GM21576 (cell line): Measurements from ENCODE around the gene FASTKD1.
"Not testable (repeated sequence)": the region's sequence is repeated elsewhere in the genome, so short reads cannot be mapped to it uniquely, and the experiment has no call there.

Experiments
- ATAC-seq: cut with Tn5 transposase; IDR thresholded peaks from one replicate; pipeline ENCODE4 v1.9.1; 2021; ENCODE audit warnings: mild to moderate bottlenecking, moderate library complexity; ENCODE audit not compliant: unreplicated experiment

The FASTKD1 gene

DNA sequence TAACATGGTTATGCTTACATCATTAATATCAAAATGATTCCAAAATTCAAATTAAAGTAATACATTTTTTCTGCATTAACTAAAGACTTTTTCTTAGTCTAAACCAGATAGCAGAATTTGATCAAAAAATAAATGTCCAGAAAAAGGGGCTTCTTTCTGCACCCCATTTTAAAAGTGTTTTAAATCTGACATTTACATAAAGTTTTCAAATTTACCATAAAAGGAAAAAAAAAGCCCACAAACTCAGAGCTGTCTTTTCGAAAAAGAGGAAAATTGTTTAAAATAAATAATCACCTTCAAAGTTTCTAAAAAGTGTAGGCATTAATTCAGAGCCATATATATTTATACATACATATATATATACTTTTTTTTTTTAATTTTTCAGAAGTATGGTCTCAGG, 1.5 kb downstream of the FASTKD1 start:
- no peak for ATAC-seq

DNA sequence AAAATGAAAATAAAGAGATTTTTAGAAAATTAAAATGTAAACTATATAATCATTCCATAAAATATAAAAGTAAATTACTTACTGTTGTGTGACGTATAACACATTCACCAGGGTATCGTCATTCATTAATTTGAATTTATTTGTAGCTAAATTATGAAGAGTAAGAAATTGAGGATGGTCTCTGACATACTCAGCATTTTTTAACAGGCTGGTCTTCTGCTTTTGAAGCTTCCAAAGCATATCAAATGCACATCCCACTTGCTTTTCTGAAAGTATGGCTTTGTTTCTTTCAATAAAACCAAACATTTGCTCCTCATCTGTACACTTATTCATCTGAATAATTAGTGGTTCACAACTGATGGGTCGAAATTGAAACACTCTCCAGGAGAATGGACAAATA, 2.1 kb downstream of the FASTKD1 start:
- no peak for ATAC-seq

DNA sequence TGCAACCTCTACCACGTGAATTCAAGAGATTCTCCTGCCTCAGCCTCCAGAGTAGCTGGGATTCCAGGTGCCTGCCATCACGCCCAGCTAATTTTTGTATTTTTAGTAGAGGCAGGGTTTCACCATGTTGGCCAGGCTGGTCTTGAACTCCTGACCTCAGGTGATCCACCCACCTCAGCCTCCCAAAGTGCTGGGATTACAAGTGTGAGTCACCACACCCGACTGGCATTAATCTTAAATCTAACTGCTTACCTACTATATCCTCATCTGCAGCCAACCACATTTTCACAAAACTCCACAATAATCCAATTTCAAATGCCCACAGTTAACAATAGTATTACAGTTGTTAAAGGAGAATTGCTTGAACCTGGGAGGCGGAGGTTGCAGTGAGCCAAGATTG, 2.9 kb downstream of the FASTKD1 start:
- not testable (repeated sequence) for ATAC-seq

DNA sequence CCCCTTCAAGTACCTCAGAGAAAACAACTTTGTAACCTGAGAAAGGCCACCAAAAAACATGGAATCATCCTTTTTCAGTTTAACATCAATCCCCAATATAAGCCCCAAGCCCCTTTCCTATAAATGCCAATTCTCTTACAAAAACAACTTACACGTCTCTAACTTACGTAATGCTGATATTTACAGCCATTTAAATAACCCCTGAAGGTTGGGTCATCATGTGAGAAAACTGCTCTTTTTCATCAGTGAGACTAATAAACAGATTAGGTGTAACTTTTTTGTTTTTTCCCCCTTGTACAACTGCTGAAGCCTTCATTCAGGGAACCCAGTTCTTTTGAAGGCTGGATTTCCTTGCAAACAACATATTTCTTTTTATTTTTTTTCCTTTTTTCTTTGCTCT, 3.7 kb downstream of the FASTKD1 start:
- ATAC-seq, result no peak

DNA sequence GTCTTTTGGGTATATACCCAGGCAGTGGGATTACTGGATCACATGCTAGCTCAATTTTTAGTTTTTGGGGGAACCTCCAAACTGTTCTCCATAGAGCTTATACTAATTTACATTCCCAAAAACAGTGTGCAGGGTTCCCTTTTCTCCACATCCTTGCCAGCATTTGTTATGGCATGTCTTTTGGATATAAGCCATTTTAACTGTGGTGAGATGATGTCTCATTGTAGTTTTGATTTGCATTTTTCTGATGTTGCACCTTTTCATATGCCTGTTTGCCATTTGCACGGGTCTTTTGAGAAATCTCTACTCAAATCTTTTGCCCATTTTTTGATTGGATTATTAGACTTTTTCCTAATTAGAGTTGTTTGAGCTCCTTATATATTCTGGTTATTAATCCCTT, 8.0 kb downstream of the FASTKD1 start:
- ATAC-seq, result no peak

DNA sequence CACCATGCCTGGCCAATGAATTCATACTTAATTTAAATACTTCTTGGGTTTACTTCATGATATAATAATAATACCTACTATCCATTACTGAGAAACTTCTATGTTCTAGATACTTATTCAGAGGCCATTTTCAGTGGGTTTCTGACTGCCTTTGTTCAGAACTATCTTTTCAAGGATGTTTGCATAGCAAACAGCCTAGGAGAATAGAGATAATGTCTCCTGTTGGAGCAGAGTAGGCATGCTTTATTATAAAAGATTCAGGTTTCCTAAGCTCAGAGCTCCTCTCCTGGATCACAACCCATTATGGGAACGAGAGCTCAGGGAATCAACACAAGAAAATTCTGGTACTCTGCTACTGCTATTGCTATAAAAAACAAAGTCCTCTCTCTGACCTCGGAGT, 11.1 kb downstream of the FASTKD1 start:
- ATAC-seq, result no peak

DNA sequence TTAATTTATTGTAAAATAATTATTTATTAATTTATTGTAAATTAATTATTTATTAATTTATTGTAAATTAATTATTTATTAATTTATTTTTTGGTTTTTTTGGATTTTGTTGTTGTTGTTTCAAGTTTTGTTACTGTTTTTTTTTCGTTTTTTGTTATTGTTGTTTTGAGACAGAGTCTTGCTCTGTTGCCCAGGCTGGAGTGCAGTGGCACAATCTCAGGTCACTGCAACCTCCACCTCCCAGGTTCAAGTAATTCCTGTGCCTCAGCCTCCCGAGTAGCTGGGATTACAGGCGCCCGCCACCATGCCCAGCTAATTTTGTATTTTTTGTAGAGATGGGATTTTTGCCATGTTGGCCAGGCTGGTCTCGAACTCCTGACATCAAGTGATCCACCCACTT, 11.6 kb downstream of the FASTKD1 start:
- not testable (repeated sequence) for ATAC-seq

DNA sequence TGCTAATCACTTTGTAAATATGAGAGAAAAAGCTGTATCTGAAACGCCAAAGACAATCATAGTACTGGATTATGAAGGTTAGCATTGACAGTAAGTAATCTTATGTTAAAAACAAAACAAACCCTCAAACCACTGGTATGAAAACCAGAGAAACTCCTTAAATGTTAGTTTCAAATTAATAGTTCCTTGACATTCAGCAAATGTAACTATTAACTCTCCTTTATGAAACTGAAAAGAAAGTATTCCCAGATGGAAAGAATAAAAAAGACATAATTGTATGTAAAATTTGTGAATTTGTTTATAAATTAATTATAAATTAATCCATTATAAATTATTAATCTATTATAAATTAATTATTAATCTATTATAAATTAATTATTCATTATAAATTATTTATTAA, 12.3 kb downstream of the FASTKD1 start:
- no peak for ATAC-seq

DNA sequence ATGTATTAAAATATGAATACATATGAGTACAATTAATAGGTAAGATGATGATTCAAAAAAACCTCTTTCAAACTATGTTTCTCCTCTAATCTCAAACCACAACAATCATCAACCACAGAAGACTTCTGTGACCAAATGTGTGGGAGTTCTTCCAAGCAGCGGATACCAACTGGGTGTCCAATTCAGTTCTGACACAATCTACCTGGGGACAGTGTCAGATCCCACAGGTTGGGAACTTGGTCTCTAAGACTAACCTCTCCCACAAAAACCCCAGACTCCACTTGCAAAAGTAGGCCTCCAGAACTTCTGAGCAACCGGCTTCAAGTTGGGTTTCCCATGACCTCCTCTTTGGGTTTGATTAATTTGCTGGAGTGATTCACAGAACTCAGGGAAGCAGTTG, 26.9 kb downstream of the FASTKD1 start:
- no peak for ATAC-seq

DNA sequence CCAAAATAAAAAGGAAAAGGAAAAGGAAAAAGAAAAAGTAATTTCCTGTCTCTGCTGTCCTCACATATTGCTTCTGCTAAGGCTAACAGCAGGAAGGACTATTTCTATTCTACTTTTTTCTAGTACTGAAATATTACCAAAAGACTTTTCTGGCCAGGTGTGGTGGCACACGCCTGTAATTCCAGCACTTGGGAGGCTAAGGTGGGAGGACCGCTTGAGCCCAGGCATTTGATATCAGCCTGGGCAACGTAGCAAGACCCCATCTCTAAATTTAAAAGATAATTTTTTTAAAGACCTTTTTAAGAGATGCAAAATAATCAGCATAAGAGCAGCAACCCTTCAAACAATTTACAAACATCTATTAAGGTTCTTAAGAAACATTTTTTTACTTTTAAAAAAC, 31.2 kb downstream of the FASTKD1 start:
- ATAC-seq, result no peak

DNA sequence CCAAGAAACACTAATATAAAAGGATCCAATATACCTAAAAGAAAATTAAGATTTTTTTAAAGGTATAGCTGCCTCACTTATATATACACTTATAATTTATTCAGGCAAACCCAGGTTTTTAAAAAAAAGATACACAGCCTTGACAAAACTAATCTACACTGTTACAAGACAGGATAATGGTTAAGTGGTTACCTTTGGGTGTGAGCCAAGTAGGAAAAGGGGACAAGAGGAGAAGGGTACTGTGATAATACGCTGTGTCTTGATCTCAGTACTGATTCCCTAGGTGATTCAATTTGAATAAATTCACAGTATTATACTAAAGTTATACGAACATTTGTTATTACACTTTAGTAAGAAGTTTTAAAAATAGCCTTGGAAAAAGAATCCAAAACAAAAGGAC, 33.5 kb downstream of the FASTKD1 start:
- ATAC-seq, result no peak

DNA sequence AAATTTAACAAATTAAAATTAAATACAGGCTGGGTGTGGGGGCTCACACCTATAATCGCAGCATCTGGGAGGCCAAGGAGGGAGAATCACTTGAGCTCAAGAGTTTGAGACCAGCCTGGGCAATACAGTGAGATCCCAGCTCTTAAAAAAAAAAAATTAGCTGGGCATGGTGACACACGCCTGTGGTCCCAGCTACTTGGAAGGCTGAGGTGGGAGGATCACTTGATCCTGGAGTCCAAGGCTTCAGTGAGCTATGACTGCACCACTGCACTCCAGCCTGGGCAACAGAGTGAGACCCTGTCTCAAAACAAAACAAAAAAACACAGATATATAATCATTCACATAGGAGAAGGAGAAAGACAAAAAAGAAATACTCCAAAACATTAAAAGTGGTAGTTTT, 34.2 kb downstream of the FASTKD1 start:
- ATAC-seq, result not testable (repeated sequence)

DNA sequence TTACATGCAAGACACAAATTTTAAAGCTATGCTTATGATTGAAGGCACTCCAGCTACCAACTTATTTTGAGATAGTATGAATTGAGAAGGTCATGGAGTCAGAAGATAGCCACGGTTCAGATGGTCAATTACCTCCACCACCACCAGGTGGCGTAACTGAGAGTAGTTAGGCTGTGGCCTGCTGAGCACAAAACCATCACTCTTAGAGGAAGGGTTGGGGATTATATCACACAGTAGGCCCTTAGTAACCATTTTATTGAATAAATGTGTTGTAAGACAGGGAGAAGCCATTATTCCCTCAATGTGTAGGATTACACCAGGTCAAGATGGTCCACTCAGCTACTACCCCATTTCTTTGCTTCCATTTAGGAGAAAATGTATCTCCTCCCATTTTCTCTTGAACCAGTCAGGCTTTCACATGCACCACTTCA, 45.4 kb downstream of the FASTKD1 start:
- ATAC-seq, result no peak

DNA sequence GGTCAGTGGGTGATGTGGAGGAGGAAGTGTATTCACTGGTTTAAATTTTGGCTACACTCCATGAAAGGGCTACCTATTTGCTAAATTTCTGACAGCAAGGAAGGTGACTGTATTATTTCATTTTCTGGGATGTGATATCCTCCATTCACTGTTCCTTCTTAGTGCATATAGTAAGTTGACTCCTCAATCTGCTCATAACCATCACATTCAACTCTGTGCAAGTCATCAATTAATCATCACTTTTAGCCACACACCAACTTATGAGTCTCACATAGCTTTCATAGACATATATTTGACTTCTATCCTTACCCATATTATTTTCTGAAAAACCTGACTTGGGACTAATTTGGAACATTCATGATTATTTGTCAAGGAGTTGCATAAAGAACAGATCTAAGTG, 47.2 kb downstream of the FASTKD1 start:
- no peak for ATAC-seq

DNA sequence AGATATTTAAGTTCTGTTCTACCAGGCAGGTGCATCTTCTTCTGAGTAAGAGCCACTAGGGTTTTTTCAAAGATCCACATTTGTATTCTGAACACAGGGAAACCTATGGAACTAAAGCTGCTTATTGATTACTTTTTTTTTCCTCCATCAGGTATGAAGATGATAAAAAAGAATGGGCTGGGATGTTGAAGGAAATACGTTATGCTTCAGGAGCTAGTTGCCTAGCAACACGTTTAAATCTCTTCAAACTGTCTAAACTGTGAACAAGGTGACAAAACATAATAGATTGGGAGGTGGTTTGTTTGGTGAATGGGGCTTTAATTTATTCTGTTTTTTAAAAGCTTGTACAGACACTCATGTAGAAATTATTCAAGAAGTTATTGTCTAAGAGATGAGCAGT, 48.2 kb downstream of the FASTKD1 start:
- no peak for ATAC-seq

DNA sequence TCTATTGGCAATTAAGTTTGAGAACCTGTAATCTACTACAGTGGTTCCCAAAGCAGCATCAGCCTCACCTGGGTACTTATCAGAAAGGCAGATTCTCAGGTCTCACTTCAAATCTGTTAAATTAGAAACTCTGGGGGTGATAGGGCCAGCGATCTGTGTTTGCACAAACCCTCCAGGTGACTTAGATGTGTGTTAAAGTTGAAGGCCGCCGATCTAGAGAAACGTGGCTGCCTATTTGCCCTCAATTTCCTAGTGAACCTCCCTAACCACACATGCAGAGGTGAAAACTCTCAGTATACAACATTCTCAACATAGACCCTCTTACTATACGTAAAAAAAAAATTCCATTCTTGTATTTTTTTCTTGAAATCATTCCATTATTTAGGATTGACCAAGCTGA, 50.0 kb downstream of the FASTKD1 start:
- ATAC-seq, result no peak

DNA sequence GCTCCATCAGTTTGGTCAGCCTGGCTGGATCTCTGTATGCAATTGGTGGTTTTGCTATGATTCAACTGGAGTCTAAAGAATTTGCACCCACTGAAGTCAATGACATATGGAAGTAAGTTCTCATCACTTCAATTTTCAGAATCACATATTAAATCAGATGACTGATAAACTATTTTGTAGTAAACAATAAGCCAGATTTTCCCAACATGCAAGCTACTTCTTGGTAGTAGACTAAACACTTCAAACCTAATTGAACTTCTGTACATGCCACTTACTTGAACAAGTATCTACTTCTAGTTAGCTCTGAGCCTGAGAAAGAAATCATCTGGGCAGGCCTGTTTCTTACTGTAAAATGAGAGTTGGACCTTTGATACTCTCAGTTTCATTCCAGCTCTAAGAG, 52.8 kb downstream of the FASTKD1 start:
- no peak for ATAC-seq

DNA sequence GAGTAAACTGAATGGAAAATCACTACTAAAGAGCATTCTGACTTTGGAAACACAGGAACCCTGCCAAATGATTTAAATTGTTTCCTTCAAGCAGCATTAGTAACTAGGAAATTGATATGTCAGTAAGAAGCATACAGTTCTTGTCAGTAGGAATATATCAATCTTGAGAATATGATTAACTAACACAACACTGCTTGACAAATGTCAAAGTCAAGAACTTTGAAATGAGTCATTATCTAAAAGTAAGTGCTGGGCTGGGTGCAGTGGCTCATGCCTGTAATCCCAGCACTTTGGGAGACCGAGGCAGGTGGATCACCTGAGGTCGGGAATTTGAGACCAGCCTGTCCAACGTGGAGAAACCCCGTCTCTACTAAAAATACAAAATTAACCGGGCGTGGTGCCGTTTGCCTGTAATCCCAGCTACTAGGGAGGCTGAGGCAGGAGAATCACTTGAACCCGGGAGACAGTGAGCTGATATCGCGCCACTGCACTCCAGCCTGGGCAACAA, 57.1 kb downstream of the FASTKD1 start:
- not testable (repeated sequence) for ATAC-seq

DNA sequence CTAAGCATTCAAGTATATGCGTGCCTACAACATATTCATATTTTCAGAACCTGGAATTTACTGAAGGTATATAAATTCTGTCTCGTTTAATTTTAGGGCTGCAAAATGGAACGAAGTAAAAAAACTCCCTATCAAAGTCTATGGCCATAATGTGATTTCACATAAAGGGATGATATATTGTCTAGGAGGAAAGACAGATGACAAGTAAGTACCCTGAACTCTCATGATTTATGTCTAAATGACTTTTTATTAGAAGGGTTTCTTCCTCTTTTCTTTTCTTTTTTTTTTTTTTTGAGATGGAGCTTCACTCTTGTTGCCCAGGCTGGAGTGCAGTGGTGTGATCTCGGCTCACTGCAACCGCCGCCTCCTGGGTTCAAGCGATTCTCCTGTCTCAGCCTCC, 58.9 kb downstream of the FASTKD1 start:
- not testable (repeated sequence) for ATAC-seq

DNA sequence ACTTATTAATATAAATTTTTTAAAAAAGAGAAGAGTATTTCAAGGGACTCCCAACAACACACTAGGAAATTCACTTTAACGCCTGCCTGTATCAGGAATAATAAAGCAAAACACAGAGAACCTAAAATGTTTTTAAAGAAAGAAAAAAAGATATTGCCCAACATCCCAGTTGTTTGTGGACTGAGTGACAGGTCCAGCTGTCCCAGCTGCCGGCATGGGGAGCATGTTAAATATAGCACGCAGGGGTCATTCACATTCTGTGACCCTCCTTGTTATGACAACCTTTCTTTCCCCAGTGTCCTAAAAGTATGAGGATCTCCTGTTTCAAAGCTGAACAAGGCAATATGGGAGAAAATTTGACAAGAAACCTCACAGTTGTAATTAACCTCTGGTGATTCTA, 59.7 kb downstream of the FASTKD1 start:
- ATAC-seq, result no peak

DNA sequence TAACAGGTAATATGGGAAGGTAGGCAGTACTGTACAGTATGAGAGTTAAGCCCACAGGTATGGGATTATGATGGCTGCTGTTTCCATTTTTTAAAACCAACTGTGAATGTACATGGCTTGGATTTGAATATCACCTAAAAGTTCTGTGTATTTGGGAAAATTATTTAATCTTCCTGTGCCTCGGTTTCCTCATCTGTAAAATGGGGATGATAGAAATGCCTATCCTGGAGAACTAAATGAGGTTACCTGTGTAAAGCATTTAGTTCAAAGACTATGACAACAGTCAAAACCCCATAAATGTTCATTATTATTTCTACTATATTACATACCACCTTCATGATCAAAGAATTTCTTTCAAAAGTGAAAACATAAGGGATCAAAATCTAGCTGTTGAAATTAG, 60.6 kb downstream of the FASTKD1 start:
- ATAC-seq, result no peak

DNA sequence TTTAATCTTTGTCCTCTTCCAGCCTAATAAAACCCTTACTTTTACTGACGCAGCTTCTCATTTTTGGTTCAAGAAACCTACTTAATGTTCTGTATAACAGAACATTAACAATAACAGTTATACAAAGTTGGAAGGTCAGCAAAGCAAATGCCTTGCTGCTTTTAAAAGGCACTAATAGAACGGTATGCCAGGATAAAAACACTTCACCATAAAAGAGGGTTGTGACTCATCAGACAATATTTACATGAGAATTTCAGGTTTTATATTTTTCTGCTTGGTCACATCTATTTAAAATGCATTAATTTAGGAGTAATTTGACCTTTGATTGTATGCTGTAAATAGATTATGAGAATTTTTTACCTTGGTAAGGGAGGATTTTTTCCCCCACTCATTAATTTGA, 61.1 kb downstream of the FASTKD1 start:
- ATAC-seq, result no peak

DNA sequence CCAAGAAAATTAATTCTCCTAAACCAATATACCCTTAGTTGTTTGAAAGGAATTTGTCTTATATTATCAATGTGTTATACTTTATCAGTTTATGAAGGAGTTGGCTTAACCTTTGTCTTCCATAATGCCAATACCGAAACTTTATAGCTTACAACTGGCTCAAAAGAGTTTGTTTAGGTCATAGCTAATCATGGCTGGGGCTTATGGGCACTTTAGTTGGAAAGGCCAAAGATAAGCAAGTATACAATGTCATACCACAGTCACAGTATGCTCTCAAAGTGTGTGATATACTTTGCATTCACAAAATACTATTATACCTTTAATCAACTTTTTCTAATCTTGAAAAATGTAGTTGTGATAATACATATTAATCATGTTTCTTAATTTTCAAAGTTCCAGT, 61.8 kb downstream of the FASTKD1 start:
- no peak for ATAC-seq

DNA sequence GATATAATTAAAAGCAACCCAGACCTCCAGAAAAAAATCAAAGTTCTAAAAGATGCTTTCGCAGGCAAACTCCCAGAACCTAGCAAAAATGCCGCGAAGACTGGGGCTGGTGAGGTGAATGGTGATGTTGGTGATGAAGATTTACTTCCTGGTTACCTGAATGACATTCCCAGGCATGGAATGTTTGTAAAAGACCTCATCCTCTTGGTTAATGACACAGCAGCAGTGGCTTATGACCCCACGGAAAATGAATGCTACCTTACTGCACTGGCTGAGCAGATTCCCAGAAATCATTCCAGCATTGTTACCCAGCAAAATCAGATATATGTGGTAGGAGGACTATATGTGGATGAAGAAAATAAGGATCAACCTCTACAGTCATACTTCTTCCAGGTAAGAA, 63.2 kb downstream of the FASTKD1 start:
- no peak for ATAC-seq
